Uterus (tissue), 2 donors: Measurements from ENCODE around the gene PLXND1.

Experiments used
- CTCF ChIP-seq, 4 experiments: fragments of 200-600 bp in 2 of 4; fragments of 450-650 bp in 2 of 4; sonication (generic) in 2 of 4; IDR thresholded peaks; one replicate each; pipeline ENCODE4 v1.5.1; 2016 to 2019; ENCODE audit warnings: antibody characterized with exemption in 4 of 4, mild to moderate bottlenecking in 2 of 4, moderate library complexity in 1 of 4
- POLR2A ChIP-seq, 2 donors: fragments of 450-650 bp; IDR thresholded peaks; one replicate each; pipeline ENCODE4 v1.6.1; 2016; ENCODE audit warnings: antibody characterized with exemption in 2 of 2, mild to moderate bottlenecking in 1 of 2, moderate library complexity in 1 of 2

- TF ChIP-seq CTCF (IDR thresholded peaks at IDR 0.05) (no peak), POLR2A (IDR thresholded peaks at IDR 0.05) (no peak)
Measured at GRCh38 chr3:129607391-129608068, 1.1 kb upstream of the PLXND1 start.
